Mesenchymal stem cell (in vitro differentiated cells and primary cell): ENCODE measurements around the gene B3GLCT.

Experiments used
- DNase-seq: peaks from one replicate; pipeline ENCODE4 v3.0.0-alpha.2; 2013
- H2AFZ ChIP-seq: one replicate; pipeline ENCODE4 v1.6.1; 2013; ENCODE audit warnings: low read depth, mild to moderate bottlenecking, control low read depth, inconsistent platforms, low read length, moderate library complexity
- H2AK5ac ChIP-seq: 2 replicates; pipeline ENCODE4 v1.6.1; 2013; ENCODE audit warnings: low read length, moderate library complexity, mild to moderate bottlenecking, inconsistent platforms; ENCODE audit not compliant: severe bottlenecking
- H2BK120ac ChIP-seq: one replicate; pipeline ENCODE4 v1.6.1; 2013; ENCODE audit warnings: low read depth, mild to moderate bottlenecking, inconsistent platforms, low read length, moderate library complexity
- H2BK12ac ChIP-seq, 2 experiments: one replicate each; pipeline ENCODE4 v1.6.1; 2013; ENCODE audit warnings: inconsistent platforms in 2 of 2, low read length in 2 of 2, mild to moderate bottlenecking in 2 of 2, moderate library complexity in 2 of 2, control low read depth in 1 of 2
- H2BK15ac ChIP-seq: one replicate; pipeline ENCODE4 v1.6.1; 2013; ENCODE audit warnings: mild to moderate bottlenecking, low read depth, inconsistent platforms; ENCODE audit not compliant: poor library complexity, severe bottlenecking
- H2BK5ac ChIP-seq: 2 replicates; pipeline ENCODE4 v1.6.1; 2013; ENCODE audit warnings: low read depth, mild to moderate bottlenecking, low read length, control low read depth, inconsistent platforms; ENCODE audit not compliant: poor library complexity, severe bottlenecking
- H3K14ac ChIP-seq, 2 experiments: one replicate each; pipeline ENCODE4 v1.6.1; 2013; ENCODE audit warnings: inconsistent platforms in 2 of 2, low read length in 2 of 2, control low read depth in 1 of 2, mild to moderate bottlenecking in 1 of 2, moderate library complexity in 1 of 2
- H3K18ac ChIP-seq, 2 experiments: one replicate each; pipeline ENCODE4 v1.6.1; 2013; ENCODE audit warnings: inconsistent platforms in 2 of 2, low read length in 2 of 2, control low read depth in 1 of 2, low read depth in 1 of 2, mild to moderate bottlenecking in 1 of 2
- H3K23ac ChIP-seq, 2 experiments: one replicate each; pipeline ENCODE4 v1.6.1; 2013; ENCODE audit warnings: inconsistent platforms in 2 of 2, low read length in 2 of 2, mild to moderate bottlenecking in 2 of 2, moderate library complexity in 2 of 2, control low read depth in 1 of 2
- H3K27ac ChIP-seq: 2 replicates; pipeline ENCODE4 v1.5.1; 2013; ENCODE audit warnings: mild to moderate bottlenecking, moderate library complexity, low read length, control low read depth, inconsistent platforms; ENCODE audit not compliant: poor library complexity, severe bottlenecking
- H3K27me3 ChIP-seq, 2 experiments: 2 replicates each; pipeline versions ENCODE4 v1.6.1 to v1.7.0; 2013; ENCODE audit warnings: low read length in 2 of 2, mild to moderate bottlenecking in 2 of 2, moderate library complexity in 2 of 2, control low read depth in 1 of 2, inconsistent platforms in 1 of 2; ENCODE audit not compliant: control insufficient read depth in 1 of 2, insufficient read depth in 1 of 2
- H3K36me3 ChIP-seq, 2 experiments: 2 replicates each; pipeline versions ENCODE4 v1.6.1 to v1.7.0; 2013; ENCODE audit warnings: low read length in 2 of 2, control low read depth in 1 of 2, inconsistent platforms in 1 of 2, low read depth in 1 of 2, mild to moderate bottlenecking in 1 of 2; ENCODE audit not compliant: insufficient read depth in 2 of 2, control insufficient read depth in 1 of 2
- H3K4ac ChIP-seq, 2 experiments: one replicate each; pipeline ENCODE4 v1.6.1; 2013; ENCODE audit warnings: inconsistent platforms in 2 of 2, low read length in 2 of 2, mild to moderate bottlenecking in 2 of 2, moderate library complexity in 2 of 2, control low read depth in 1 of 2, low read depth in 1 of 2
- H3K4me1 ChIP-seq: 2 replicates; pipeline ENCODE4 v1.6.1; 2013; ENCODE audit warnings: low read depth, low read length, control low read depth; ENCODE audit not compliant: control insufficient read depth, insufficient read depth
- H3K4me2 ChIP-seq: 2 replicates; pipeline ENCODE4 v1.6.1; 2013; ENCODE audit warnings: low read length, mild to moderate bottlenecking, inconsistent platforms; ENCODE audit not compliant: poor library complexity, severe bottlenecking
- H3K4me3 ChIP-seq, 2 experiments: 2 replicates each; pipeline versions ENCODE4 v1.5.1 to v1.7.0; 2013; ENCODE audit warnings: low read length in 2 of 2, mild to moderate bottlenecking in 2 of 2, control low read depth in 1 of 2, low read depth in 1 of 2; ENCODE audit not compliant: insufficient read depth in 1 of 2
- H3K79me1 ChIP-seq: replicated peaks from 2 replicates; pipeline ENCODE4 v1.6.1; 2013; ENCODE audit warnings: mild to moderate bottlenecking, control low read depth, low read length, inconsistent platforms; ENCODE audit not compliant: poor library complexity, severe bottlenecking
- H3K9ac ChIP-seq: 2 replicates; pipeline ENCODE4 v1.7.0; 2013; ENCODE audit warnings: mild to moderate bottlenecking, low read length, moderate library complexity
- H3K9me3 ChIP-seq: 2 replicates; pipeline ENCODE4 v1.7.0; 2013; ENCODE audit warnings: mild to moderate bottlenecking, low read length; ENCODE audit not compliant: control insufficient read depth
- H4K8ac ChIP-seq: one replicate; pipeline ENCODE4 v1.6.1; 2013; ENCODE audit warnings: inconsistent platforms, mild to moderate bottlenecking, low read length, moderate library complexity
- H4K91ac ChIP-seq: one replicate; pipeline ENCODE4 v1.6.1; 2013; ENCODE audit warnings: mild to moderate bottlenecking, low read length, inconsistent platforms
- WGBS: methylation state at CpG from one replicate; pipeline ENCODE4 v1.1.7; 2013; ENCODE audit warnings: mixed read lengths; 5-methylcytosine and 5-hydroxymethylcytosine counted together

Gene B3GLCT

DNA sequence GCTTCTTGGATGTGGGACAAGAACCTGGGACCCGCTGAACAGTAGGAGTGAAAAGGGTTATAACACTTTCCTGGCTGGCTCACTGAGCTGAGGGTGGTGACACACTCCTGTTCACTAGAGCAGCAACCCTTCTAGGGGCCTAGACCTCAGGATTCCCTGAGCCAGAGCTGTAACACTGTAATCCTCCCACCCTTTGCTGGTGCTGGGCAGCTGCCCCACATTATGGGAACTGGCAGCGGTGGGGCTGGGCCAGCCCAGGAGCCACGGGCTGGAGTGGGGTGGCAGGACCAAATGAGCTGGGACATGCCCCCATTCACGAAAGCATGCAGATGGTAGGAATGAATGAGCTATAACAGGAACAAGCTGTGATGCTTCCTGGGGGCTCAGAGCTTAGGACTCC is 110.6 kb downstream of the B3GLCT start:
- no peak overlapping the region for H3K18ac ChIP-seq
- H3K27me3 ChIP-seq, result no peaks in the 10 kb centered on the region
- H3K9ac ChIP-seq, result no peak overlapping the region
- H4K91ac ChIP-seq, result no peak overlapping the region
- H3K4me2 ChIP-seq, result no peak overlapping the region
- no peak overlapping the region for H2BK12ac ChIP-seq
- H3K4me3 ChIP-seq, result no peak overlapping the region
- H4K8ac ChIP-seq, result no peak overlapping the region
- DNase-seq, result no peak
- H2BK120ac ChIP-seq, result no peak overlapping the region
- H3K14ac ChIP-seq, result peak overlapping the region in 1 of 2 experiments; percentile 6
- 92% methylated on average over 4 of the region's 4 CpGs for WGBS
- no peaks in the 10 kb centered on the region for H3K79me1 ChIP-seq
- no peak overlapping the region for H2AFZ ChIP-seq
- no peak overlapping the region for H2AK5ac ChIP-seq
- H2BK15ac ChIP-seq, result no peak overlapping the region
- peak overlapping the region; percentile 4 for H3K27ac ChIP-seq
- H2BK5ac ChIP-seq, result no peak overlapping the region
- H3K23ac ChIP-seq, result no peak overlapping the region
- H3K9me3 ChIP-seq, result peaks cover 29% of the 10 kb centered on the region
- H3K4ac ChIP-seq, result no peak overlapping the region
- H3K36me3 ChIP-seq, result peaks cover 0 to 4% of the 10 kb centered on the region in 2 experiments
- H3K4me1 ChIP-seq, result peaks cover 9% of the 10 kb centered on the region

GRCh38 chr13:31310786-31311185 is 111.0 kb downstream of the B3GLCT start:
- H3K4me2 ChIP-seq, result no peak overlapping the region
- no peak overlapping the region for H2AK5ac ChIP-seq
- no peak overlapping the region for H3K9ac ChIP-seq
- no peak overlapping the region for H3K4me3 ChIP-seq
- H4K8ac ChIP-seq, result no peak overlapping the region
- no peak overlapping the region for H2AFZ ChIP-seq
- no peak overlapping the region for H3K18ac ChIP-seq
- DNase-seq, result no peak
- no peak overlapping the region for H3K14ac ChIP-seq
- no peaks in the 10 kb centered on the region for H3K27me3 ChIP-seq
- H2BK12ac ChIP-seq, result no peak overlapping the region
- peaks cover 0 to 4% of the 10 kb centered on the region in 2 experiments for H3K36me3 ChIP-seq
- H4K91ac ChIP-seq, result no peak overlapping the region
- H3K4ac ChIP-seq, result no peak overlapping the region
- no peak overlapping the region for H2BK5ac ChIP-seq
- H3K9me3 ChIP-seq, result peaks cover 33% of the 10 kb centered on the region
- H2BK120ac ChIP-seq, result no peak overlapping the region
- no peak overlapping the region for H2BK15ac ChIP-seq
- H3K79me1 ChIP-seq, result no peaks in the 10 kb centered on the region
- 63% methylated on average over 3 of the region's 3 CpGs for WGBS
- peaks cover 9% of the 10 kb centered on the region for H3K4me1 ChIP-seq
- H3K23ac ChIP-seq, result no peak overlapping the region
- peak overlapping the region; percentile 4 for H3K27ac ChIP-seq

- Histone ChIP-seq H3K14ac (no peak overlapping the region), H2AFZ (no peak overlapping the region), H3K9me3 (peaks cover 40% of the 10 kb centered on the region), H3K9ac (no peak overlapping the region), H2BK12ac (no peak overlapping the region), H2BK120ac (no peak overlapping the region), H2BK5ac (no peak overlapping the region), H4K8ac (no peak overlapping the region), H3K27me3 (no peaks in the 10 kb centered on the region), H3K27ac (no peak overlapping the region), H3K4me2 (no peak overlapping the region), H3K23ac (no peak overlapping the region), H3K4ac (no peak overlapping the region), H3K79me1 (no peaks in the 10 kb centered on the region), H3K36me3 (peaks cover 0 to 4% of the 10 kb centered on the region in 2 experiments), H4K91ac (no peak overlapping the region), H2BK15ac (no peak overlapping the region), H3K4me1 (peaks cover 9% of the 10 kb centered on the region), H3K4me3 (no peak overlapping the region), H3K18ac (no peak overlapping the region), H2AK5ac (no peak overlapping the region)
- 81% methylated on average over 2 of the region's 2 CpGs for WGBS
- no peak for DNase-seq
Measured at GRCh38 chr13:31311921-31312320, 112.1 kb downstream of the B3GLCT start.

DNA sequence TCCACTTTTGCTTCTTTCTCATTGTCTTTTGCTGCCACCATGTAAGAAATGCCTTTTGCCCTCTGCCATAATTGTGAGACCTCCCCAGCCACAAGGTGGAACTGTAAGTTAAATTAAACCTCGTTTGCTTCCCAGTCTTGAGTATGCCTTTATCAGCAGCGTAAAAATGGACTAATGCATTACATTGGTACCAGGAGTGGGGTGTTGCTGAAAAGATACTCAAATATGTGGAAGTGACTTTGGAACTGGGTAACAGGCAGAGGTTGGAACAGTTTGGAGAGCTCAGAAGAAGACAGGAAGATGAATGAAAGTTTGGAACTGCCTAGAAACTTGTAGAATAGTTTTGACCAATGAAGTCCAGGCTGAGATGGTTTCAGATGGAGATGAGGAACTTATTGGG is 115.2 kb downstream of the B3GLCT start:
- Histone ChIP-seq H2BK120ac (no peak overlapping the region), H3K14ac (no peak overlapping the region), H2AK5ac (no peak overlapping the region), H2AFZ (no peak overlapping the region), H3K27ac (no peak overlapping the region), H3K27me3 (no peaks in the 10 kb centered on the region), H3K4me3 (no peak overlapping the region), H3K9ac (no peak overlapping the region), H2BK15ac (no peak overlapping the region), H3K18ac (no peak overlapping the region), H4K91ac (no peak overlapping the region), H3K4me2 (no peak overlapping the region), H2BK5ac (no peak overlapping the region), H3K36me3 (peaks cover 7 to 13% of the 10 kb centered on the region in 2 experiments), H3K79me1 (no peaks in the 10 kb centered on the region), H3K23ac (no peak overlapping the region), H4K8ac (no peak overlapping the region), H3K4me1 (peaks cover 8% of the 10 kb centered on the region), H3K4ac (no peak overlapping the region), H3K9me3 (peaks cover 38% of the 10 kb centered on the region), H2BK12ac (no peak overlapping the region)
- WGBS, result 79% methylated on average over 2 of the region's 2 CpGs
- no peak for DNase-seq
